Duodenal mucosa (tissue), 2 donors: Measurements from ENCODE around the gene RWDD4.
A peak's percentile ranks its signal among the peaks of the same experiment; 100 is the strongest.

Experiments used
- H3K27ac ChIP-seq: one replicate; pipeline ENCODE4 v1.7.0; 2013; ENCODE audit warnings: low read depth, low read length
- H3K27me3 ChIP-seq, 2 donors: one replicate each; pipeline ENCODE4 v1.7.0; 2013; ENCODE audit warnings: low read length in 2 of 2, control low read depth in 1 of 2; ENCODE audit not compliant: insufficient read depth in 2 of 2, control insufficient read depth in 1 of 2
- H3K36me3 ChIP-seq, 2 donors: one replicate each; pipeline ENCODE4 v1.7.0; 2013; ENCODE audit warnings: low read length in 2 of 2, control low read depth in 1 of 2; ENCODE audit not compliant: insufficient read depth in 2 of 2, control insufficient read depth in 1 of 2
- H3K4me1 ChIP-seq, 2 donors: one replicate each; pipeline ENCODE4 v1.7.0; 2013; ENCODE audit warnings: low read length in 2 of 2, control low read depth in 1 of 2; ENCODE audit not compliant: insufficient read depth in 2 of 2, control insufficient read depth in 1 of 2
- H3K4me3 ChIP-seq, 2 donors: one replicate each; pipeline ENCODE4 v1.7.0; 2013; ENCODE audit warnings: low read length in 2 of 2, low read depth in 1 of 2
- H3K9ac ChIP-seq, 2 donors: one replicate each; pipeline ENCODE4 v1.7.0; 2013; ENCODE audit warnings: low read length in 2 of 2, low read depth in 1 of 2
- H3K9me3 ChIP-seq, 2 donors: one replicate each; pipeline ENCODE4 v1.7.0; 2013; ENCODE audit warnings: low read length in 2 of 2, control low read depth in 1 of 2; ENCODE audit not compliant: control insufficient read depth in 1 of 2

Gene RWDD4

DNA sequence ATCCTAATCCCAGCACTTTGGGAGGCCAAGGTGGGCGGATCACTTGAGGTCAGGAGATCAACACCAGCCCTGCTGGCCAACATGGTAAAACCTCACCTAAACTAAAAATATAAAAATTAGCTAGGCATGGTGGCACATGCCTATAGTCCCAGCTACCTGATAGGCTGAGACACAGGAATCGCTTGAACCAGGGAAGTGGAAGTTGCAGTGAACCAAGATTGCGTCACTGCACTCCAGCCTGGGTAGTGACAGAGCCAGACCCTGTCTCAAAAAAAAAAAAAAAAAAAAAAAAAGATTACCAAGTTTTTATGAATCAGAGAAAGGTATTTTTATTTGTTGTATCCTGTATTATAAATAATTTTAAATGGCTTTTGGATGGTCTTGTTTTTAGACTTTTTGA is 15.2 kb upstream of the RWDD4 start:
- H3K27me3 ChIP-seq: no peaks in the 10 kb centered on the region
- no peaks in the 10 kb centered on the region for H3K4me1 ChIP-seq
- H3K36me3 ChIP-seq: peaks cover 9 to 23% of the 10 kb centered on the region in 2 donors

DNA sequence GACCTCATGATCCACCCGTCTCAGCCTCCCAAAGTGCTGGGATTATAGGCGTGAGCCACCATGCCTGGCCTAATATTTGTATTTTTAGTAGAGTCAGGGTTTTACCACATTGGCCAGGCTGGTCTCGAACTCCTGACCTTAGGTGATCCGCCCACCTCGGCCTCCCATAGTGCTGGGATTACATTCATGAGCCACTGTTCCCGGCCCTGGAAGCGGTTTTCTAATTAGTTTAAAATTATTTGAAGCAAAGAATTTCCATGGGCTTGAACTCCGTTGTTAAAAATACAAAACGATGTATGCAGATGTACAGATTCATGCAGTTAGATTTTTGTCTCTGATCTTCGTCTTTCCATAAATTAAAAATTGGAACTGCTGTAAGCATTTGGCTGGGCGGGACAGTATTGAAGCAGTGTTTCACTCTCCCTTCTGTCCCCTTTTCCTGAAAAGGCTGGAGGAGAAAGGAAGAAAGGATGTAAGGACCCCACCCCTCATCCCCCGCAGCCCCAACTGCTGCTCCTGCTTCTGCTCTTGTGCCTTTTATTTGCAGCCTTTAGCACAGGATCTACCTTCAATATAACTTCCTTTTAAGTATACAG is 12.1 kb upstream of the RWDD4 start:
- Histone ChIP-seq H3K4me1 (no peaks in the 10 kb centered on the region), H3K9ac (no peak overlapping the region), H3K9me3 (no peaks in the 10 kb centered on the region), H3K36me3 (peaks cover 25 to 42% of the 10 kb centered on the region in 2 donors), H3K27ac (no peak overlapping the region), H3K27me3 (no peaks in the 10 kb centered on the region), H3K4me3 (no peak overlapping the region)

More for the DNA sequence above, 15.2 kb upstream of the RWDD4 start:
- H3K9me3 ChIP-seq: no peaks in the 10 kb centered on the region
- H3K27ac ChIP-seq: no peak overlapping the region
- H3K4me3 ChIP-seq: no peak overlapping the region
- no peak overlapping the region for H3K9ac ChIP-seq

DNA sequence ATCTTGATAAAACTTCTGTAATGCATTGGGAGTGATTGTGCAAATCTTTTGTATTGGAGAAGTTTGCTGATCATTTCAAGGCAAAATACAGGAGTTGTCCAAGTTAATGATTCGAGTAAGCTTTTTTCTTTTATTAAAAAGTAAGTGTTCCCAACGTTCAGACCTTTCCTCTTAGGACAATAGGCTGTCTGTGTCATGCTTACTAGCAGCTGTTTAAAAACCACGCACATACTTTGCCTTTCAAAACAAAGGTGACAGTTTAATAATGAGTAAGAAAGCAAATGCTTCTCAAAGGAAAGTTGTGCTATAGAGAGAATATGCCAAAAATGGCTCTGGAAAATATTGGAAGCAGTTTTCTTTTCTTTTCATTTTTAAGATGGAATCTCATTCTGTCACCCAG is 11.3 kb upstream of the RWDD4 start:
- no peak overlapping the region for H3K9ac ChIP-seq
- H3K4me3 ChIP-seq: no peak overlapping the region
- H3K27ac ChIP-seq: no peak overlapping the region
- no peaks in the 10 kb centered on the region for H3K27me3 ChIP-seq
- peaks cover 27 to 44% of the 10 kb centered on the region in 2 donors for H3K36me3 ChIP-seq
- no peaks in the 10 kb centered on the region for H3K4me1 ChIP-seq
- H3K9me3 ChIP-seq: no peaks in the 10 kb centered on the region

DNA sequence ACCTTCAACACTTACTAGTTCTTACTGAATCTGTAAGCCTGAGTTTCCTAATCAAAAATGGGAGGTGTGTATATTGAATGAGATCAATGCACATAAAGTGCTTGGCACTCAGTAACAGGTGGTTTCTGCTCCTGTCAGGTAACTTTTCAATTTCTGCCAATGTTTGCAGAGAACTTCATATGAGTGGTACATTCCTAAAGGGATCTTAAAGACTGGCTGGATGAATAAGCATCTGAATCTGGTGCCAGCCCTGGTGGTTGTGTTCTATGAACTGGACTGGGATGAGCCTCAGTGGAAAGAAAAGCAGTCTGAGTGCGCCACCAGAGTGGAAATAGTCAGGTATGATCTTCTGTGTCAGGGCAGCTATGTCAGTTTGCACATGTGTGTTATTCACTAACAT is 7.1 kb upstream of the RWDD4 start:
- no peaks in the 10 kb centered on the region for H3K4me1 ChIP-seq
- no peak overlapping the region for H3K9ac ChIP-seq
- H3K9me3 ChIP-seq: no peaks in the 10 kb centered on the region
- H3K27me3 ChIP-seq: no peaks in the 10 kb centered on the region
- no peak overlapping the region for H3K27ac ChIP-seq
- H3K36me3 ChIP-seq: peaks cover 27 to 42% of the 10 kb centered on the region in 2 donors
- H3K4me3 ChIP-seq: no peak overlapping the region

DNA sequence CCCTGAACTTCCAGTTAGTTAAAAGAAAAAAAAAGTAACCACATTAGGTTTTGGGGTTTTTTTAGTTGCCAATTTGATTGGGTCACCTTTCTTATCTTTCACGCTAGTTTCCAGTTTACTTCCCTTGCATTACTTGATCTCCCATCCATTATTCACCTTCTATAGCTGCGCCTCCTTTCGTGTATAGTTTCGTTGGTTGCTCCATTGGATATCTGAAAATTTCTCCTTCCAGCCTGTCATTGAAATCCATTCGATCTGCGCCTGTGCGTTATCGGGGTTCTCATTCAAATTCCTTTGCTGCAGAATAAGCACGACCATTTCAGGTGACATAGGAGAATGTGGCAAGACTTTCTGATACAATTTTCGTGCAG is 872 bp upstream of the RWDD4 start:
- H3K36me3 ChIP-seq: no peaks in the 10 kb centered on the region
- peaks cover 13 to 24% of the 10 kb centered on the region in 2 donors for H3K4me1 ChIP-seq
- no peaks in the 10 kb centered on the region for H3K9me3 ChIP-seq
- H3K9ac ChIP-seq: peak overlapping the region; percentile 61 to 94
- peak overlapping the region; percentile 69 to 99 for H3K4me3 ChIP-seq
- peak overlapping the region; percentile 63 for H3K27ac ChIP-seq
- H3K27me3 ChIP-seq: no peaks in the 10 kb centered on the region

DNA sequence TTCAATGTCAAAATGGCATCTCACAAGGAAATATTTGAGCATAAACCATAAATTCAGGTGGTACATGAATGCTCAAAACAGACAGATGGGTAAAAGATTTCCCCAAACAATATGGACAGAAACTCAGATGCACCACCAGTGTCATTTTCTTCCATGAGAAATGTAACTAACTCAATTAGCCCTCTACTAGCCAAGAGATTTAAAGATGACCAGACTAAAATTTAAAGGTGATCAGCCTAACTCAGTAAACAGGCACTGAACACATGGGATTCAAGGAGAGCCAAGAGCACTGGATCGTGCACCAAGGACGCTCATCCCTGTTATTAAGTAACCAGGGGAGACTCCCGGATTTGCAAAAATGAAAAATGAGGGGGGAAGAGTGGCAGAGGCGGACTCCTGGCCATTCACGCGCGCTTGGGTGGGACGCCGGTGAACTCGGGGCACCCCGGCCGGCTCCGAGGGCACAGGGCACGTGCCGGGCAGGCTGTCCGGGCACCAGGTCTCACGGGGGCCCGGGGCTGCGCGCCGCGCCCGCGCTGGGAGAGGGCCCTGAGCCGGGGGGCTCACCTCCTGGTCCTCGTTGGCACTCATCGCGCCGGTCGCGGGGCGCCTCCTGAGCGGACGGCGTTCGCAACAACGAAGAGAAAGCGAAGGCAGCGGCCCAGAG is 490 bp downstream of the RWDD4 start:
- Histone ChIP-seq H3K27me3 (no peaks in the 10 kb centered on the region), H3K36me3 (peaks cover 0 to 5% of the 10 kb centered on the region in 2 donors), H3K9me3 (no peaks in the 10 kb centered on the region), H3K27ac (peak overlapping the region; percentile 72), H3K9ac (peak overlapping the region; percentile 60 to 94), H3K4me3 (peak overlapping the region; percentile 69 to 99), H3K4me1 (peaks cover 13 to 24% of the 10 kb centered on the region in 2 donors)

DNA sequence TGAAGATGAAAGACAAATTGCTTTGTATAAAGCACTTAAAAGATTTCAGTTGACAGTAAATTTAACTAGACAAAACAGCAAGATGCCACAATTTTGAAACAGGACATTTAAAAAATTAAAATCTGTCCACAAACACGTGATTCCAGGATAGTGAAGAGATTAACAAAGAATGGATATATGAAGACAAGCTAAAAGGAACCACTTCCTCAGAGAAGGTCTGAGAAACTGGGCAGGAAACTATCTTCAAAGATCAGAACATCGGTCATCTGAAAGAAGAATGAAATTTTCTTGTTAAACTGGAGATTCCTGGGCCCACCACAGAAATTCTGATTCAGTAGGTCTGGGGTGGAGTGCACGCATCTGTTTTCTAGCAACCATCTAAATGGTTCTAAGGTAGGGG is 1.4 kb downstream of the RWDD4 start:
- Histone ChIP-seq H3K9me3 (no peaks in the 10 kb centered on the region), H3K27ac (no peak overlapping the region), H3K36me3 (peaks cover 0 to 5% of the 10 kb centered on the region in 2 donors), H3K4me1 (peaks cover 13 to 24% of the 10 kb centered on the region in 2 donors), H3K9ac (peak overlapping the region in 1 of 2 donors; percentile 94), H3K4me3 (peak overlapping the region; percentile 69 to 99), H3K27me3 (no peaks in the 10 kb centered on the region)

DNA sequence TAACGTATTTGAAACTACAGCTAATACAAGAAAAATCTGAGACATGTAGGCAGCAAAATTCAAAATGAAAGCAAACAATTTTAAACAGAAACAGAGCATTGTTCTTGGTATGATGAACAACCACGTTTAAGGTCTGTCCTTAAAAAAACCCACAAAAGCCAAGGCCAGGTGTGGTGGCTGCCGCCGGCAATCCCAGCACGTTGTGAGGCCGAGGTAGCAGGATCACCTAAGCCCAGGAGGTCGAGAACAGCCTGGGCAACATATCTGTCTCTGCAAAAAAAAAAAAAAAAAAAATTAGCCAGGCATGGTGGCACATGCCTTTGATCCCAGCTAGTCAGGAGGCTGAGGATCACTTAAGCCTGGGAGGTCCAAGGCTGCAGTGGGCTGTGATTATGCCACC is 13.7 kb downstream of the RWDD4 start:
- H3K27me3 ChIP-seq: no peaks in the 10 kb centered on the region
- no peak overlapping the region for H3K9ac ChIP-seq
- H3K27ac ChIP-seq: no peak overlapping the region
- H3K4me3 ChIP-seq: no peak overlapping the region
- no peaks in the 10 kb centered on the region for H3K9me3 ChIP-seq
- H3K36me3 ChIP-seq: peaks cover 5 to 61% of the 10 kb centered on the region in 2 donors
- no peaks in the 10 kb centered on the region for H3K4me1 ChIP-seq

DNA sequence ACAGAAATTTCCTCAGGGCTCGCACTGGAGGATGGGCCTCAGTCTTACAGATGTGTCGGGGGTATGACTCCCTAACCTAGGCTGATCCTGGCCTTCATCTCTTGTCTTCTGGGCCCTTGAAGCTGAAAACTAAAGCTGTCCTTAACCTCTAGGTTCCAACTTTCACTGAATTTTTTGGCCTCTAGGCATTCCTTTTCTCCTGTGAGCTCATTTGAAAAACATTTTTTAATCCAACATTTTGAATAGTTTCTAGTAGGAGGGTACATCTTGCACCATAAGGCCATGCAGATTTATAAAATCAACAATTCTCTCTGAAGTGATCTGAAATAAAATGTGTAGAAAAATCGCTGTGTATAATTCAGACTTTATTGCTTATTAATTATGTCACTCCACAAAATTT is 19.7 kb downstream of the RWDD4 start:
- no peak overlapping the region for H3K27ac ChIP-seq
- H3K4me3 ChIP-seq: no peak overlapping the region
- H3K36me3 ChIP-seq: peaks cover 4 to 9% of the 10 kb centered on the region in 2 donors
- H3K4me1 ChIP-seq: no peaks in the 10 kb centered on the region
- no peak overlapping the region for H3K9ac ChIP-seq
- no peaks in the 10 kb centered on the region for H3K9me3 ChIP-seq
- H3K27me3 ChIP-seq: no peaks in the 10 kb centered on the region

DNA sequence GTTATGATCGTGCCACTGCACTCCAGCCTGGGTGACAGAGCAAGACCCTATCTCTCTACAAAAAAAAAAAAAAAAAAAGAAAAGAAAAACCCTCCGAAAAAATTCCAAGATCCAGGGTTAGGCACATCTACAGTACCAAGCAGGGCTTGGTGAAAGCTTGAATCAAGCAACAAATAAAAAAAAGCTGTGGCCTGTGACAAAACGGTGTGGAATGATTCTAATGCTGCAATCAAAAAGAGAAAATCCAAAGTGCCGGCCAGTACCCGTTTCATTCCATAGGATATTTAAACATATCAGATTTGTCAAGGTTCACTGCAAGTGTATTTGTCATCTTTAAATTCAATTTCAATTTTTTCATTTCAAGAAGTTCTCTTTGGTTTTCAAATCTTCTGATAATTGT is 20.5 kb downstream of the RWDD4 start:
- H3K27me3 ChIP-seq: no peaks in the 10 kb centered on the region
- peaks cover 0 to 2% of the 10 kb centered on the region in 2 donors for H3K36me3 ChIP-seq
- H3K4me1 ChIP-seq: no peaks in the 10 kb centered on the region
- no peak overlapping the region for H3K9ac ChIP-seq
- H3K27ac ChIP-seq: no peak overlapping the region
- no peak overlapping the region for H3K4me3 ChIP-seq
- H3K9me3 ChIP-seq: no peaks in the 10 kb centered on the region
